ENCODE results near the gene C20orf173.

DNA sequence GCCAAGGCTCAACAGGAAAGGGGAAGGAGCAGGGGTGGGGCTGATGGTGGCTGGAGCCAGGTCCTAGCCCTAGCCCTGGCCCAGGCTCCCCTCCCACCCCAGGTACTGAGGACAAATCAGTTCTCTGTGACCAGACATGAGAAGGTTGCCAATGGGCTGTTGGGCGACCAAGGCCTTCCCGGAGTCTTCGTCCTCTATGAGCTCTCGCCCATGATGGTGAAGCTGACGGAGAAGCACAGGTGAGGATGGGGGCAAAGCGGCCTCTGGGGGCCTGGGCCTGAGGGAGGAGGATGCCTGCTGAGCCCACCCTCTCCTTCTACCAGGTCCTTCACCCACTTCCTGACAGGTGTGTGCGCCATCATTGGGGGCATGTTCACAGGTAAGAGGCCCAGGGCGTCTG is 27.4 kb upstream of the C20orf173 start:
- TF ChIP-seq, protein P1, sequence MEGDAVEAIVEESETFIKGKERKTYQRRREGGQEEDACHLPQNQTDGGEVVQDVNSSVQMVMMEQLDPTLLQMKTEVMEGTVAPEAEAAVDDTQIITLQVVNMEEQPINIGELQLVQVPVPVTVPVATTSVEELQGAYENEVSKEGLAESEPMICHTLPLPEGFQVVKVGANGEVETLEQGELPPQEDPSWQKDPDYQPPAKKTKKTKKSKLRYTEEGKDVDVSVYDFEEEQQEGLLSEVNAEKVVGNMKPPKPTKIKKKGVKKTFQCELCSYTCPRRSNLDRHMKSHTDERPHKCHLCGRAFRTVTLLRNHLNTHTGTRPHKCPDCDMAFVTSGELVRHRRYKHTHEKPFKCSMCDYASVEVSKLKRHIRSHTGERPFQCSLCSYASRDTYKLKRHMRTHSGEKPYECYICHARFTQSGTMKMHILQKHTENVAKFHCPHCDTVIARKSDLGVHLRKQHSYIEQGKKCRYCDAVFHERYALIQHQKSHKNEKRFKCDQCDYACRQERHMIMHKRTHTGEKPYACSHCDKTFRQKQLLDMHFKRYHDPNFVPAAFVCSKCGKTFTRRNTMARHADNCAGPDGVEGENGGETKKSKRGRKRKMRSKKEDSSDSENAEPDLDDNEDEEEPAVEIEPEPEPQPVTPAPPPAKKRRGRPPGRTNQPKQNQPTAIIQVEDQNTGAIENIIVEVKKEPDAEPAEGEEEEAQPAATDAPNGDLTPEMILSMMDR (IDR thresholded peaks at IDR 0.05) = no peak
- TF ChIP-seq RAD21 (IDR thresholded peaks at IDR 0.05; ENCODE audit: low read length) = no peak
- TF ChIP-seq, protein P2, sequence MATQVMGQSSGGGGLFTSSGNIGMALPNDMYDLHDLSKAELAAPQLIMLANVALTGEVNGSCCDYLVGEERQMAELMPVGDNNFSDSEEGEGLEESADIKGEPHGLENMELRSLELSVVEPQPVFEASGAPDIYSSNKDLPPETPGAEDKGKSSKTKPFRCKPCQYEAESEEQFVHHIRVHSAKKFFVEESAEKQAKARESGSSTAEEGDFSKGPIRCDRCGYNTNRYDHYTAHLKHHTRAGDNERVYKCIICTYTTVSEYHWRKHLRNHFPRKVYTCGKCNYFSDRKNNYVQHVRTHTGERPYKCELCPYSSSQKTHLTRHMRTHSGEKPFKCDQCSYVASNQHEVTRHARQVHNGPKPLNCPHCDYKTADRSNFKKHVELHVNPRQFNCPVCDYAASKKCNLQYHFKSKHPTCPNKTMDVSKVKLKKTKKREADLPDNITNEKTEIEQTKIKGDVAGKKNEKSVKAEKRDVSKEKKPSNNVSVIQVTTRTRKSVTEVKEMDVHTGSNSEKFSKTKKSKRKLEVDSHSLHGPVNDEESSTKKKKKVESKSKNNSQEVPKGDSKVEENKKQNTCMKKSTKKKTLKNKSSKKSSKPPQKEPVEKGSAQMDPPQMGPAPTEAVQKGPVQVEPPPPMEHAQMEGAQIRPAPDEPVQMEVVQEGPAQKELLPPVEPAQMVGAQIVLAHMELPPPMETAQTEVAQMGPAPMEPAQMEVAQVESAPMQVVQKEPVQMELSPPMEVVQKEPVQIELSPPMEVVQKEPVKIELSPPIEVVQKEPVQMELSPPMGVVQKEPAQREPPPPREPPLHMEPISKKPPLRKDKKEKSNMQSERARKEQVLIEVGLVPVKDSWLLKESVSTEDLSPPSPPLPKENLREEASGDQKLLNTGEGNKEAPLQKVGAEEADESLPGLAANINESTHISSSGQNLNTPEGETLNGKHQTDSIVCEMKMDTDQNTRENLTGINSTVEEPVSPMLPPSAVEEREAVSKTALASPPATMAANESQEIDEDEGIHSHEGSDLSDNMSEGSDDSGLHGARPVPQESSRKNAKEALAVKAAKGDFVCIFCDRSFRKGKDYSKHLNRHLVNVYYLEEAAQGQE (IDR thresholded peaks at IDR 0.05; ENCODE audit: low read depth, low read length) = no peak
- TF ChIP-seq SIN3A (IDR thresholded peaks at IDR 0.05; ENCODE audit: borderline replicate concordance, low read depth, low read length) = no peak
- TF ChIP-seq EZH2phosphoT487 (IDR thresholded peaks at IDR 0.05; ENCODE audit: borderline replicate concordance, low read depth) = no peak
- TF ChIP-seq NRF1 (IDR thresholded peaks at IDR 0.05; ENCODE audit: low read depth, low read length) = no peak
- TF ChIP-seq GABPA (IDR thresholded peaks at IDR 0.05; ENCODE audit: low read depth) = no peak
- TF ChIP-seq FOXM1 (IDR thresholded peaks at IDR 0.05; ENCODE audit: low read depth) = no peak
